NT2/D1 (cell line): ENCODE measurements around the gene KLHL41.
"Not testable (repeated sequence)": the region's sequence is repeated elsewhere in the genome, so short reads cannot be mapped to it uniquely, and the experiment has no call there.

Experiments used
- DNase-seq: peaks from one replicate; pipeline ENCODE4 v3.0.0-alpha.2; 2011; ENCODE audit warnings: low read depth, low spot score
- H3K27me3 ChIP-seq: 2 replicates; pipeline ENCODE4 v1.6.0; 2011; ENCODE audit warnings: mild to moderate bottlenecking; ENCODE audit not compliant: insufficient read length, insufficient read depth
- H3K36me3 ChIP-seq: 2 replicates; pipeline ENCODE4 v1.6.1; 2011; ENCODE audit warnings: mild to moderate bottlenecking, low read length, mixed read lengths; ENCODE audit not compliant: insufficient read depth, insufficient read length
- H3K4me1 ChIP-seq: 2 replicates; pipeline ENCODE4 v1.5.1; 2011; ENCODE audit not compliant: insufficient read depth, insufficient read length
- H3K4me3 ChIP-seq: 2 replicates; pipeline ENCODE4 v1.5.1; 2011; ENCODE audit warnings: low read depth; ENCODE audit not compliant: insufficient read length
- H3K9ac ChIP-seq: 2 replicates; pipeline ENCODE4 v1.6.0; 2011; ENCODE audit warnings: low read depth; ENCODE audit not compliant: insufficient read length
- H3K9me3 ChIP-seq: 2 replicates; pipeline ENCODE4 v1.5.1; 2011; ENCODE audit warnings: mild to moderate bottlenecking, low read length; ENCODE audit not compliant: insufficient read depth
- SUZ12 ChIP-seq: IDR thresholded peaks from 2 replicates; pipeline ENCODE4 v1.6.1; 2011; ENCODE audit not compliant: insufficient read length, insufficient read depth; ENCODE audit errors: extremely low read depth
- YY1 ChIP-seq: IDR thresholded peaks from 2 replicates; pipeline ENCODE4 v1.6.1; 2011; ENCODE audit not compliant: insufficient read length, insufficient read depth
- ZNF274 ChIP-seq: IDR thresholded peaks from 2 replicates; pipeline ENCODE4 v1.6.1; 2011; ENCODE audit warnings: mild to moderate bottlenecking, low read depth, low read length

The KLHL41 gene

DNA sequence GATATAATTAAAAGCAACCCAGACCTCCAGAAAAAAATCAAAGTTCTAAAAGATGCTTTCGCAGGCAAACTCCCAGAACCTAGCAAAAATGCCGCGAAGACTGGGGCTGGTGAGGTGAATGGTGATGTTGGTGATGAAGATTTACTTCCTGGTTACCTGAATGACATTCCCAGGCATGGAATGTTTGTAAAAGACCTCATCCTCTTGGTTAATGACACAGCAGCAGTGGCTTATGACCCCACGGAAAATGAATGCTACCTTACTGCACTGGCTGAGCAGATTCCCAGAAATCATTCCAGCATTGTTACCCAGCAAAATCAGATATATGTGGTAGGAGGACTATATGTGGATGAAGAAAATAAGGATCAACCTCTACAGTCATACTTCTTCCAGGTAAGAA lies 994 bp downstream of the KLHL41 start:
- Histone ChIP-seq H3K4me3 (no peak overlapping the region), H3K27me3 (no peaks in the 10 kb centered on the region), H3K36me3 (no peaks in the 10 kb centered on the region), H3K4me1 (no peaks in the 10 kb centered on the region), H3K9me3 (no peaks in the 10 kb centered on the region; the same call in 1 of the 2 replicates), H3K9ac (no peak overlapping the region)
- DNase-seq: no peak
- TF ChIP-seq SUZ12 (no peak), ZNF274 (no peak), YY1 (no peak)

GRCh38 chr2:169511818-169512217 lies 2.3 kb downstream of the KLHL41 start:
- Histone ChIP-seq H3K9ac (no peak overlapping the region), H3K36me3 (no peaks in the 10 kb centered on the region), H3K9me3 (no peaks in the 10 kb centered on the region), H3K4me3 (no peak overlapping the region), H3K27me3 (no peaks in the 10 kb centered on the region), H3K4me1 (no peaks in the 10 kb centered on the region)
- TF ChIP-seq SUZ12 (no peak), ZNF274 (no peak), YY1 (no peak)
- no peak for DNase-seq

GRCh38 chr2:169512525-169512924 lies 3.0 kb downstream of the KLHL41 start:
- Histone ChIP-seq H3K36me3 (no peaks in the 10 kb centered on the region), H3K27me3 (no peaks in the 10 kb centered on the region), H3K9me3 (no peaks in the 10 kb centered on the region), H3K4me3 (no peak overlapping the region), H3K4me1 (no peaks in the 10 kb centered on the region), H3K9ac (no peak overlapping the region)
- DNase-seq: no peak
- TF ChIP-seq ZNF274: no peak
- TF ChIP-seq SUZ12: no peak
- TF ChIP-seq YY1: no peak

GRCh38 chr2:169513094-169513493 lies 3.6 kb downstream of the KLHL41 start:
- no peaks in the 10 kb centered on the region for H3K4me1 ChIP-seq
- H3K9me3 ChIP-seq: no peaks in the 10 kb centered on the region
- H3K9ac ChIP-seq: no peak overlapping the region
- H3K27me3 ChIP-seq: no peaks in the 10 kb centered on the region
- DNase-seq: no peak
- no peak overlapping the region for H3K4me3 ChIP-seq
- no peak for TF ChIP-seq YY1
- H3K36me3 ChIP-seq: no peaks in the 10 kb centered on the region

- TF ChIP-seq ZNF274 (no peak), SUZ12 (no peak), YY1 (no peak)
Measured at GRCh38 chr2:169513926-169514325, 4.4 kb downstream of the KLHL41 start.

GRCh38 chr2:169514758-169515157 lies 5.3 kb downstream of the KLHL41 start:
- not testable (repeated sequence) for H3K36me3 ChIP-seq, DNase-seq, H3K9ac ChIP-seq, H3K4me1 ChIP-seq, H3K27me3 ChIP-seq, H3K4me3 ChIP-seq, H3K9me3 ChIP-seq

More at GRCh38 chr2:169513926-169514325, 4.4 kb downstream of the KLHL41 start:
- no peaks in the 10 kb centered on the region for H3K36me3 ChIP-seq
- no peak overlapping the region for H3K4me3 ChIP-seq
- DNase-seq: no peak
- no peaks in the 10 kb centered on the region for H3K4me1 ChIP-seq
- H3K9me3 ChIP-seq: no peaks in the 10 kb centered on the region
- no peaks in the 10 kb centered on the region for H3K27me3 ChIP-seq
- H3K9ac ChIP-seq: no peak overlapping the region

DNA sequence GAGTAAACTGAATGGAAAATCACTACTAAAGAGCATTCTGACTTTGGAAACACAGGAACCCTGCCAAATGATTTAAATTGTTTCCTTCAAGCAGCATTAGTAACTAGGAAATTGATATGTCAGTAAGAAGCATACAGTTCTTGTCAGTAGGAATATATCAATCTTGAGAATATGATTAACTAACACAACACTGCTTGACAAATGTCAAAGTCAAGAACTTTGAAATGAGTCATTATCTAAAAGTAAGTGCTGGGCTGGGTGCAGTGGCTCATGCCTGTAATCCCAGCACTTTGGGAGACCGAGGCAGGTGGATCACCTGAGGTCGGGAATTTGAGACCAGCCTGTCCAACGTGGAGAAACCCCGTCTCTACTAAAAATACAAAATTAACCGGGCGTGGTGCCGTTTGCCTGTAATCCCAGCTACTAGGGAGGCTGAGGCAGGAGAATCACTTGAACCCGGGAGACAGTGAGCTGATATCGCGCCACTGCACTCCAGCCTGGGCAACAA lies 7.0 kb downstream of the KLHL41 start:
- H3K9me3 ChIP-seq, H3K36me3 ChIP-seq, H3K4me1 ChIP-seq, H3K27me3 ChIP-seq, DNase-seq, H3K9ac ChIP-seq, H3K4me3 ChIP-seq: not testable (repeated sequence)

DNA sequence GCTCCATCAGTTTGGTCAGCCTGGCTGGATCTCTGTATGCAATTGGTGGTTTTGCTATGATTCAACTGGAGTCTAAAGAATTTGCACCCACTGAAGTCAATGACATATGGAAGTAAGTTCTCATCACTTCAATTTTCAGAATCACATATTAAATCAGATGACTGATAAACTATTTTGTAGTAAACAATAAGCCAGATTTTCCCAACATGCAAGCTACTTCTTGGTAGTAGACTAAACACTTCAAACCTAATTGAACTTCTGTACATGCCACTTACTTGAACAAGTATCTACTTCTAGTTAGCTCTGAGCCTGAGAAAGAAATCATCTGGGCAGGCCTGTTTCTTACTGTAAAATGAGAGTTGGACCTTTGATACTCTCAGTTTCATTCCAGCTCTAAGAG lies 11.4 kb downstream of the KLHL41 start:
- no peak for TF ChIP-seq YY1
- TF ChIP-seq SUZ12: no peak
- TF ChIP-seq ZNF274: no peak
- Histone ChIP-seq H3K9me3 (no peaks in the 10 kb centered on the region), H3K9ac (no peak overlapping the region), H3K36me3 (no peaks in the 10 kb centered on the region), H3K27me3 (no peaks in the 10 kb centered on the region), H3K4me3 (no peak overlapping the region), H3K4me1 (no peaks in the 10 kb centered on the region)
- DNase-seq: no peak
